ENCODE measurements around the gene TSPAN14. TPM values are rescaled to one million over a fixed set of nuclear protein-coding genes. Genes with fewer than 3 reads are reported as not detected.
"Not testable (repeated sequence)": the region's sequence is repeated elsewhere in the genome, so short reads cannot be mapped to it uniquely, and the experiment has no call there.

The TSPAN14 gene
- total RNA-seq, 1 experiment from 2014 or later, result 46.8 TPM

DNA sequence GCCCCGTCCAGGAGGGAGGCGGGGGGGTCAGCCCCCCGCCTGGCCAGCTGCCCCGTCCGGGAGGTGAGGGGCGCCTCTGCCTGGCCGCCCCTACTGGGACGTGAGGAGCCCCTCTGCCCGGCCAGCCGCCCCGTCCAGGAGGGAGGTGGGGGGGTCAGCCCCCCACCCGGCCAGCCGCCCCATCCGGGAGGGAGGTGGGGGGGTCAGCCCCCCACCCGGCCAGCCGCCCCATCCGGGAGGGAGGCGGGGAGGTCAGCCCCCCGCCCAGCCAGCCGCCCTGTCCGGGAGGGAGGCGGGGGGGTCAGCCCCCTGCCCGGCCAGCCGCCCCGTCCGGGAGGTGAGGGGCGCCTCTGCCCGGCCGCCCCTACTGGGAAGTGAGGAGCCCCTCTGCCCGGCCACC, 80.5 kb downstream of the TSPAN14 start:
- Mint-ChIP-seq H3K4me1 (peaks cover 11 to 13% of the 10 kb centered on the region in 2 experiments), H3K36me3 (ENCODE audit: insufficient read depth in 1 of 3, low read depth in 3 of 3) (peaks cover 5 to 12% (median 9%) of the 10 kb centered on the region in 3 experiments; a peak in 5 of 7 replicates), H3K9me3 (peaks cover 9 to 19% of the 10 kb centered on the region in 2 experiments; a peak in 4 of 5 replicates)
- H3K9ac ChIP-seq (ENCODE audit: extremely low read depth, insufficient read length, low read length); H2AFZ ChIP-seq (ENCODE audit: low read length); H3K27ac Mint-ChIP-seq; H2AK5ac ChIP-seq (ENCODE audit: insufficient read length, low read length); H3K4ac ChIP-seq (ENCODE audit: low read depth, low read length); H3K4me1 ChIP-seq (ENCODE audit: insufficient read depth, low read length); H3K14ac ChIP-seq (ENCODE audit: insufficient read depth, low read length); H3K23me2 ChIP-seq (ENCODE audit: insufficient read length, low read depth, low read length, poor library complexity, severe bottlenecking); H3K23ac ChIP-seq (ENCODE audit: insufficient read length, low read depth, low read length); H2BK12ac ChIP-seq (ENCODE audit: insufficient read length, low read depth, low read length); H2BK15ac ChIP-seq (ENCODE audit: low read depth, low read length); H2BK5ac ChIP-seq (ENCODE audit: insufficient read length, low read length); H3K27me3 Mint-ChIP-seq (ENCODE audit: low read depth); H3K27me3 ChIP-seq (ENCODE audit: insufficient read depth, low read length); H3K9me3 ChIP-seq (ENCODE audit: control insufficient read depth, low read depth, low read length); H3K27ac ChIP-seq (ENCODE audit: insufficient read length, low read depth, low read length); H3T11ph ChIP-seq (ENCODE audit: low read length); H4K5ac ChIP-seq (ENCODE audit: insufficient read length, low read depth, low read length); H3K79me1 ChIP-seq (ENCODE audit: insufficient read depth, low read depth, low read length, poor library complexity, severe bottlenecking); H3K79me2 ChIP-seq (ENCODE audit: insufficient read depth, low read length); H3K56ac ChIP-seq (ENCODE audit: insufficient read length, low read depth, low read length); H4K8ac ChIP-seq (replicated peaks; ENCODE audit: insufficient read length, low read depth, low read length); H2BK120ac ChIP-seq (ENCODE audit: low read depth, low read length, poor library complexity, severe bottlenecking); H2BK20ac ChIP-seq (ENCODE audit: low read depth, low read length, poor library complexity, severe bottlenecking); DNase-seq; H3K4me3 Mint-ChIP-seq; H4K20me1 ChIP-seq (ENCODE audit: control insufficient read depth, insufficient read depth, insufficient read length); H3K18ac ChIP-seq (ENCODE audit: insufficient read length, low read depth, low read length); H3K4me2 ChIP-seq (ENCODE audit: insufficient read depth, insufficient read length, low read length); H4K91ac ChIP-seq (ENCODE audit: insufficient read length, low read depth, low read length): not testable (repeated sequence)
- WGBS (ENCODE audit: extremely low coverage, insufficient read length, low lambda C conversion rate), result no CpG with 5 or more reads among the region's 30 CpGs
